ENCODE results near the gene IQCH. TPM values are rescaled to one million over a fixed set of nuclear protein-coding genes. Genes with fewer than 3 reads are reported as not detected.
A peak's percentile ranks its signal among the peaks of the same experiment; 100 is the strongest.
"Not testable (repeated sequence)": the region's sequence is repeated elsewhere in the genome, so short reads cannot be mapped to it uniquely, and the experiment has no call there.

IQCH gene
- polyA plus RNA-seq, 1 of the 3 experiments (the other 2 are of a cell fraction) = 0.81 TPM

DNA sequence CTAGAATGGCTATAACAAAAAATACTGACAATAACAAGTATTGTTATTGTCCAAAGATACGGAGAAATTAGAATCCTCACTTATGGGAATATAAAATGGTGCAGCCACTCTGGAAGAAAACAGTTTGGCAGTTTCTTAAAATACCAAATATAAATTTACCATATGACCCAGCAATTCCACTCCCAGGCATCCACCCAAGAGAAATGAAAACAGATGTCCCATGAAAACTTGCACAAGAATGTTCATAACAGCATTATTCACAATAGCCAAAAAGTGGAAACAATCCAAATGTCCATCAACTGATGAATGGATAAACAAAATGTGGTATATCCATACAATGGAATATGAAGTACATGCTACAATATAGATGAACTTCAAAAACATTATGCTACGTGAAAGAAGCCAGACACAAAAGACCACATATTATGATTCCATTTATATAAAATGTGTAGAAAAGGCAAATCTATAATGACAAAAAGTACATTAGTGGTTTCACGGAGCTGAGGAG is 9.6 kb upstream of the IQCH start:
- no peaks in the 10 kb centered on the region for H3K9me2 ChIP-seq
- peaks cover 90% of the 10 kb centered on the region for H3K79me2 ChIP-seq (ENCODE audit: insufficient read depth)
- H3K9ac ChIP-seq = no peak overlapping the region
- H3K4me1 ChIP-seq (ENCODE audit: control insufficient read depth in 1 of 2, insufficient read depth in 2 of 2, low read depth in 1 of 2, low read length in 1 of 2) = peaks cover 4 to 9% of the 10 kb centered on the region in 2 experiments; a peak in 3 of 4 replicates
- no peaks in the 10 kb centered on the region for H3K9me3 ChIP-seq
- no peaks in the 10 kb centered on the region for H3K27me3 ChIP-seq (ENCODE audit: insufficient read depth)
- no peaks in the 10 kb centered on the region for H4K20me1 ChIP-seq (ENCODE audit: insufficient read depth)
- no peak for DNase-seq
- ChIA-PET CTCF (interaction anchor here (0.7 kb wide), 1 partner anchor 131 kb away, joined by 3 read pairs; no protein-coding TSS in a partner anchor), POLR2A (no interaction called here)
- H2AFZ ChIP-seq (ENCODE audit: low read depth) = no peak overlapping the region
- no peak overlapping the region for H3K4me3 ChIP-seq (ENCODE audit: low read depth in 2 of 2, low read length in 1 of 2)
- H3K27ac ChIP-seq (ENCODE audit: low read depth in 2 of 2, low read length in 1 of 2) = no peak overlapping the region
- peaks cover 0 to 24% of the 10 kb centered on the region in 2 experiments for H3K36me3 ChIP-seq (replicated peaks in 1 of 2; ENCODE audit: control insufficient read depth in 1 of 2, insufficient read depth in 2 of 2, low read length in 1 of 2)
- H3F3A ChIP-seq (replicated peaks; ENCODE audit: insufficient read depth) = peaks cover 4% of the 10 kb centered on the region
- TF ChIP-seq TCF12 (IDR thresholded peaks at IDR 0.05) = peak; percentile 31; the same call in 1 of the 2 replicates
- TF ChIP-seq JUND (IDR thresholded peaks at IDR 0.05) = no peak
- WGBS (ENCODE audit: low lambda C conversion rate) = 88% methylated on average over 3 of the region's 3 CpGs
- no peak overlapping the region for H3K4me2 ChIP-seq

DNA sequence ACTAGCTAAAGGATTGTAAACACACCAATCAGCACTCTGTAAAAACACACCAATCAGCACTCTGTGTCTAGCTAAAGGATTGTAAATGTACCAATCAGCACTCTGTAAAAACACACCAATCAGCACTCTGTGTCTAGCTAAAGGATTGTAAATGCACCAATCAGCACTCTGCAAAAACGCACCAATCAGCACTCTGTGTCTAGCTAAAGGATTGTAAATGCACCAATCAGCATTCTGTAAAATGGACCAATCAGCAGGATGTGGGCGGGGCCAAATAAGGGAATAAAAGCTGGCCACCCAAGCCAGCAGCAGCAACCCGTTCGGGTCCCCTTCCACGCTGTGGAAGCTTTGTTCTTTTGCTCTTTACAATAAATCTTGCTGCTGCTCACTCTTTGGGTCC is 8.0 kb upstream of the IQCH start:
- H3K9me2 ChIP-seq; H3K9ac ChIP-seq; H3K9me3 ChIP-seq; H3K4me3 ChIP-seq (ENCODE audit: low read depth in 2 of 2, low read length in 1 of 2); DNase-seq; H3K4me1 ChIP-seq (ENCODE audit: control insufficient read depth in 1 of 2, insufficient read depth in 2 of 2, low read depth in 1 of 2, low read length in 1 of 2); H4K20me1 ChIP-seq (ENCODE audit: insufficient read depth); POLR2A ChIA-PET; H3F3A ChIP-seq (replicated peaks; ENCODE audit: insufficient read depth); H3K4me2 ChIP-seq; H2AFZ ChIP-seq (ENCODE audit: low read depth); H3K27ac ChIP-seq (ENCODE audit: low read depth in 2 of 2, low read length in 1 of 2); CTCF ChIA-PET; H3K27me3 ChIP-seq (ENCODE audit: insufficient read depth): not testable (repeated sequence)
- WGBS (ENCODE audit: low lambda C conversion rate) = 93% methylated on average over 5 of the region's 5 CpGs
- Histone ChIP-seq H3K79me2 (ENCODE audit: insufficient read depth) (peaks cover 94% of the 10 kb centered on the region), H3K36me3 (replicated peaks in 1 of 2; ENCODE audit: control insufficient read depth in 1 of 2, insufficient read depth in 2 of 2, low read length in 1 of 2) (peaks cover 0 to 24% of the 10 kb centered on the region in 2 experiments)

DNA sequence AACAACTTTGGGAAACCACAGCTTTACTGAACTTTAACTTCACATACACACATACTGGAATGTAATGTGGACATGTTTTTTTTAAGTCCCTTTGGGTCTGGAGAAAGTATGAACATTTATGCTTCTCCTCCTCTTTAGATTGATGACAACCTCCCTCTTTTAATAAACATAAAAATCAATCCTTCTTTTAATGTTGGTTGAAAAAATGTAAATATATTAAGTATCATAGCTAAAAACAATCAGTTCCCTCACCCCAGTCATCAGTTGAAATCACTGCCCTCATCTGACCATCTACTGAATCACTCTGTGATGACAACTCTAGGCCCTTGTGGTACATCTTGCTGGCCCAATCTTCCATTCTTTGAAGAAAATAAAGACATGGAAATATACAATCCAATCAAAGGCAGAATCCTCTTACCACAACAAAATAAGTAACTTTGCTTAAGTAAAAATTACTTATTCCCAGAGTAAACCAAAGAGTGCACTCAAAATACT is 6.5 kb upstream of the IQCH start:
- Histone ChIP-seq H3K27ac (ENCODE audit: low read depth in 2 of 2, low read length in 1 of 2) (no peak overlapping the region), H3K9me3 (no peaks in the 10 kb centered on the region), H3K9ac (no peak overlapping the region), H2AFZ (ENCODE audit: low read depth) (no peak overlapping the region), H3K36me3 (replicated peaks in 1 of 2; ENCODE audit: control insufficient read depth in 1 of 2, insufficient read depth in 2 of 2, low read length in 1 of 2) (peaks cover 0 to 24% of the 10 kb centered on the region in 2 experiments), H3K4me1 (ENCODE audit: control insufficient read depth in 1 of 2, insufficient read depth in 2 of 2, low read depth in 1 of 2, low read length in 1 of 2) (peaks cover 0 to under 1% of the 10 kb centered on the region in 2 experiments; a peak in 2 of 4 replicates), H3K4me3 (ENCODE audit: low read depth in 2 of 2, low read length in 1 of 2) (no peak overlapping the region), H4K20me1 (ENCODE audit: insufficient read depth) (no peaks in the 10 kb centered on the region), H3K27me3 (ENCODE audit: insufficient read depth) (no peaks in the 10 kb centered on the region), H3K4me2 (no peak overlapping the region), H3K9me2 (no peaks in the 10 kb centered on the region), H3F3A (replicated peaks; ENCODE audit: insufficient read depth) (peaks cover 5% of the 10 kb centered on the region), H3K79me2 (ENCODE audit: insufficient read depth) (peaks cover 99% of the 10 kb centered on the region)
- TF ChIP-seq MXI1 (IDR thresholded peaks at IDR 0.05; ENCODE audit: low read depth, low read length) = no peak
- TF ChIP-seq, protein P1, sequence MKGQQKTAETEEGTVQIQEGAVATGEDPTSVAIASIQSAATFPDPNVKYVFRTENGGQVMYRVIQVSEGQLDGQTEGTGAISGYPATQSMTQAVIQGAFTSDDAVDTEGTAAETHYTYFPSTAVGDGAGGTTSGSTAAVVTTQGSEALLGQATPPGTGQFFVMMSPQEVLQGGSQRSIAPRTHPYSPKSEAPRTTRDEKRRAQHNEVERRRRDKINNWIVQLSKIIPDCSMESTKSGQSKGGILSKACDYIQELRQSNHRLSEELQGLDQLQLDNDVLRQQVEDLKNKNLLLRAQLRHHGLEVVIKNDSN (IDR thresholded peaks at IDR 0.05; ENCODE audit: borderline replicate concordance, low read depth) = no peak
- TF ChIP-seq TEAD4 (IDR thresholded peaks at IDR 0.05; ENCODE audit: borderline replicate concordance, insufficient read depth) = no peak
- TF ChIP-seq JUND (IDR thresholded peaks at IDR 0.05) = no peak
- TF ChIP-seq, protein P2, sequence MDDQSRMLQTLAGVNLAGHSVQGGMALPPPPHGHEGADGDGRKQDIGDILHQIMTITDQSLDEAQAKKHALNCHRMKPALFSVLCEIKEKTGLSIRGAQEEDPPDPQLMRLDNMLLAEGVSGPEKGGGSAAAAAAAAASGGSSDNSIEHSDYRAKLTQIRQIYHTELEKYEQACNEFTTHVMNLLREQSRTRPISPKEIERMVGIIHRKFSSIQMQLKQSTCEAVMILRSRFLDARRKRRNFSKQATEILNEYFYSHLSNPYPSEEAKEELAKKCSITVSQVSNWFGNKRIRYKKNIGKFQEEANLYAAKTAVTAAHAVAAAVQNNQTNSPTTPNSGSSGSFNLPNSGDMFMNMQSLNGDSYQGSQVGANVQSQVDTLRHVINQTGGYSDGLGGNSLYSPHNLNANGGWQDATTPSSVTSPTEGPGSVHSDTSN (IDR thresholded peaks at IDR 0.05) = no peak
- no peak for TF ChIP-seq CHD2 (IDR thresholded peaks at IDR 0.05; ENCODE audit: low read length, partially characterized antibody)
- CTCF ChIA-PET = interaction anchor here (1.5 kb wide), 1 partner anchor 56 kb away, joined by 3 read pairs; no protein-coding TSS in a partner anchor
- DNase-seq = no peak
- POLR2A ChIA-PET = no interaction called here
